Measurements from ENCODE around the gene ARID3C. TPM values are rescaled to one million over a fixed set of nuclear protein-coding genes. Genes with fewer than 3 reads are reported as not detected.

ARID3C gene
- total and polyA plus RNA-seq, 2 experiments from 2014 or later: 0.49 TPM; not detected in 1

DNA sequence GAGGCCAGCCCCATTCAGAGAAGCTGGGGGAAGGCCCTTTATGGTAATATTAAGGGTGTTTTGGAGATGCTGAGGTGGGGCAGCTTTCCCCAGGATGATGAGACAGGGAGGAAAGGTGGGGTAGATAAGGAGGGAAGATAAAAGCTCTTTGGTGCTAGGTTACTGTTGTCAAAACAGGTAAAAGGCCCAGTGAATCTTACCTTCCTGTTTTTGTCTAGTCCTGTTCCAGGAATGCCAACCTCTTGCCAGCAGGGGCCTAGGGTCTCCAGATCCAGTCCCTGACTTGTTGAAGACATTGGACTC is 34.4 kb upstream of the ARID3C start:
- Mint-ChIP-seq H3K27ac (no peak overlapping the region), H3K4me1 (peaks cover 8% of the 10 kb centered on the region), H3K27me3 (ENCODE audit: insufficient read depth, low read depth, poor library complexity) (peaks cover 11% of the 10 kb centered on the region), H3K4me3 (no peak overlapping the region; the same call in 2 of the 3 replicates), H3K9me3 (no peaks in the 10 kb centered on the region), H3K36me3 (ENCODE audit: low read depth) (peaks cover 6% of the 10 kb centered on the region)
- TF ChIP-seq NANOG (IDR thresholded peaks at IDR 0.05; ENCODE audit: borderline replicate concordance): no peak
- TF ChIP-seq, protein P1, sequence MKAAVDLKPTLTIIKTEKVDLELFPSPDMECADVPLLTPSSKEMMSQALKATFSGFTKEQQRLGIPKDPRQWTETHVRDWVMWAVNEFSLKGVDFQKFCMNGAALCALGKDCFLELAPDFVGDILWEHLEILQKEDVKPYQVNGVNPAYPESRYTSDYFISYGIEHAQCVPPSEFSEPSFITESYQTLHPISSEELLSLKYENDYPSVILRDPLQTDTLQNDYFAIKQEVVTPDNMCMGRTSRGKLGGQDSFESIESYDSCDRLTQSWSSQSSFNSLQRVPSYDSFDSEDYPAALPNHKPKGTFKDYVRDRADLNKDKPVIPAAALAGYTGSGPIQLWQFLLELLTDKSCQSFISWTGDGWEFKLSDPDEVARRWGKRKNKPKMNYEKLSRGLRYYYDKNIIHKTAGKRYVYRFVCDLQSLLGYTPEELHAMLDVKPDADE (IDR thresholded peaks at IDR 0.05): no peak
- TF ChIP-seq, protein P2, sequence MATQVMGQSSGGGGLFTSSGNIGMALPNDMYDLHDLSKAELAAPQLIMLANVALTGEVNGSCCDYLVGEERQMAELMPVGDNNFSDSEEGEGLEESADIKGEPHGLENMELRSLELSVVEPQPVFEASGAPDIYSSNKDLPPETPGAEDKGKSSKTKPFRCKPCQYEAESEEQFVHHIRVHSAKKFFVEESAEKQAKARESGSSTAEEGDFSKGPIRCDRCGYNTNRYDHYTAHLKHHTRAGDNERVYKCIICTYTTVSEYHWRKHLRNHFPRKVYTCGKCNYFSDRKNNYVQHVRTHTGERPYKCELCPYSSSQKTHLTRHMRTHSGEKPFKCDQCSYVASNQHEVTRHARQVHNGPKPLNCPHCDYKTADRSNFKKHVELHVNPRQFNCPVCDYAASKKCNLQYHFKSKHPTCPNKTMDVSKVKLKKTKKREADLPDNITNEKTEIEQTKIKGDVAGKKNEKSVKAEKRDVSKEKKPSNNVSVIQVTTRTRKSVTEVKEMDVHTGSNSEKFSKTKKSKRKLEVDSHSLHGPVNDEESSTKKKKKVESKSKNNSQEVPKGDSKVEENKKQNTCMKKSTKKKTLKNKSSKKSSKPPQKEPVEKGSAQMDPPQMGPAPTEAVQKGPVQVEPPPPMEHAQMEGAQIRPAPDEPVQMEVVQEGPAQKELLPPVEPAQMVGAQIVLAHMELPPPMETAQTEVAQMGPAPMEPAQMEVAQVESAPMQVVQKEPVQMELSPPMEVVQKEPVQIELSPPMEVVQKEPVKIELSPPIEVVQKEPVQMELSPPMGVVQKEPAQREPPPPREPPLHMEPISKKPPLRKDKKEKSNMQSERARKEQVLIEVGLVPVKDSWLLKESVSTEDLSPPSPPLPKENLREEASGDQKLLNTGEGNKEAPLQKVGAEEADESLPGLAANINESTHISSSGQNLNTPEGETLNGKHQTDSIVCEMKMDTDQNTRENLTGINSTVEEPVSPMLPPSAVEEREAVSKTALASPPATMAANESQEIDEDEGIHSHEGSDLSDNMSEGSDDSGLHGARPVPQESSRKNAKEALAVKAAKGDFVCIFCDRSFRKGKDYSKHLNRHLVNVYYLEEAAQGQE (IDR thresholded peaks at IDR 0.05; ENCODE audit: unreplicated experiment): no peak
- TF ChIP-seq POLR2AphosphoS5 (IDR thresholded peaks at IDR 0.05; ENCODE audit: low read depth): no peak
- no peak for TF ChIP-seq ZNF331 (CRISPR knock-in tag; IDR thresholded peaks at IDR 0.05; ENCODE audit: low read depth)
- no peak for TF ChIP-seq EZH2 (IDR thresholded peaks at IDR 0.05; ENCODE audit: low read depth, unreplicated experiment)
- TF ChIP-seq, protein P3, sequence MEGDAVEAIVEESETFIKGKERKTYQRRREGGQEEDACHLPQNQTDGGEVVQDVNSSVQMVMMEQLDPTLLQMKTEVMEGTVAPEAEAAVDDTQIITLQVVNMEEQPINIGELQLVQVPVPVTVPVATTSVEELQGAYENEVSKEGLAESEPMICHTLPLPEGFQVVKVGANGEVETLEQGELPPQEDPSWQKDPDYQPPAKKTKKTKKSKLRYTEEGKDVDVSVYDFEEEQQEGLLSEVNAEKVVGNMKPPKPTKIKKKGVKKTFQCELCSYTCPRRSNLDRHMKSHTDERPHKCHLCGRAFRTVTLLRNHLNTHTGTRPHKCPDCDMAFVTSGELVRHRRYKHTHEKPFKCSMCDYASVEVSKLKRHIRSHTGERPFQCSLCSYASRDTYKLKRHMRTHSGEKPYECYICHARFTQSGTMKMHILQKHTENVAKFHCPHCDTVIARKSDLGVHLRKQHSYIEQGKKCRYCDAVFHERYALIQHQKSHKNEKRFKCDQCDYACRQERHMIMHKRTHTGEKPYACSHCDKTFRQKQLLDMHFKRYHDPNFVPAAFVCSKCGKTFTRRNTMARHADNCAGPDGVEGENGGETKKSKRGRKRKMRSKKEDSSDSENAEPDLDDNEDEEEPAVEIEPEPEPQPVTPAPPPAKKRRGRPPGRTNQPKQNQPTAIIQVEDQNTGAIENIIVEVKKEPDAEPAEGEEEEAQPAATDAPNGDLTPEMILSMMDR (conservative IDR thresholded peaks at IDR 0.05; ENCODE audit: low read depth in 2 of 2): no peak
- no peak for TF ChIP-seq CREB1 (CRISPR knock-in tag; IDR thresholded peaks at IDR 0.05; ENCODE audit: low read depth)
- TF ChIP-seq EZH2phosphoT487 (IDR thresholded peaks at IDR 0.05; ENCODE audit: unreplicated experiment): no peak
- TF ChIP-seq, protein P4, sequence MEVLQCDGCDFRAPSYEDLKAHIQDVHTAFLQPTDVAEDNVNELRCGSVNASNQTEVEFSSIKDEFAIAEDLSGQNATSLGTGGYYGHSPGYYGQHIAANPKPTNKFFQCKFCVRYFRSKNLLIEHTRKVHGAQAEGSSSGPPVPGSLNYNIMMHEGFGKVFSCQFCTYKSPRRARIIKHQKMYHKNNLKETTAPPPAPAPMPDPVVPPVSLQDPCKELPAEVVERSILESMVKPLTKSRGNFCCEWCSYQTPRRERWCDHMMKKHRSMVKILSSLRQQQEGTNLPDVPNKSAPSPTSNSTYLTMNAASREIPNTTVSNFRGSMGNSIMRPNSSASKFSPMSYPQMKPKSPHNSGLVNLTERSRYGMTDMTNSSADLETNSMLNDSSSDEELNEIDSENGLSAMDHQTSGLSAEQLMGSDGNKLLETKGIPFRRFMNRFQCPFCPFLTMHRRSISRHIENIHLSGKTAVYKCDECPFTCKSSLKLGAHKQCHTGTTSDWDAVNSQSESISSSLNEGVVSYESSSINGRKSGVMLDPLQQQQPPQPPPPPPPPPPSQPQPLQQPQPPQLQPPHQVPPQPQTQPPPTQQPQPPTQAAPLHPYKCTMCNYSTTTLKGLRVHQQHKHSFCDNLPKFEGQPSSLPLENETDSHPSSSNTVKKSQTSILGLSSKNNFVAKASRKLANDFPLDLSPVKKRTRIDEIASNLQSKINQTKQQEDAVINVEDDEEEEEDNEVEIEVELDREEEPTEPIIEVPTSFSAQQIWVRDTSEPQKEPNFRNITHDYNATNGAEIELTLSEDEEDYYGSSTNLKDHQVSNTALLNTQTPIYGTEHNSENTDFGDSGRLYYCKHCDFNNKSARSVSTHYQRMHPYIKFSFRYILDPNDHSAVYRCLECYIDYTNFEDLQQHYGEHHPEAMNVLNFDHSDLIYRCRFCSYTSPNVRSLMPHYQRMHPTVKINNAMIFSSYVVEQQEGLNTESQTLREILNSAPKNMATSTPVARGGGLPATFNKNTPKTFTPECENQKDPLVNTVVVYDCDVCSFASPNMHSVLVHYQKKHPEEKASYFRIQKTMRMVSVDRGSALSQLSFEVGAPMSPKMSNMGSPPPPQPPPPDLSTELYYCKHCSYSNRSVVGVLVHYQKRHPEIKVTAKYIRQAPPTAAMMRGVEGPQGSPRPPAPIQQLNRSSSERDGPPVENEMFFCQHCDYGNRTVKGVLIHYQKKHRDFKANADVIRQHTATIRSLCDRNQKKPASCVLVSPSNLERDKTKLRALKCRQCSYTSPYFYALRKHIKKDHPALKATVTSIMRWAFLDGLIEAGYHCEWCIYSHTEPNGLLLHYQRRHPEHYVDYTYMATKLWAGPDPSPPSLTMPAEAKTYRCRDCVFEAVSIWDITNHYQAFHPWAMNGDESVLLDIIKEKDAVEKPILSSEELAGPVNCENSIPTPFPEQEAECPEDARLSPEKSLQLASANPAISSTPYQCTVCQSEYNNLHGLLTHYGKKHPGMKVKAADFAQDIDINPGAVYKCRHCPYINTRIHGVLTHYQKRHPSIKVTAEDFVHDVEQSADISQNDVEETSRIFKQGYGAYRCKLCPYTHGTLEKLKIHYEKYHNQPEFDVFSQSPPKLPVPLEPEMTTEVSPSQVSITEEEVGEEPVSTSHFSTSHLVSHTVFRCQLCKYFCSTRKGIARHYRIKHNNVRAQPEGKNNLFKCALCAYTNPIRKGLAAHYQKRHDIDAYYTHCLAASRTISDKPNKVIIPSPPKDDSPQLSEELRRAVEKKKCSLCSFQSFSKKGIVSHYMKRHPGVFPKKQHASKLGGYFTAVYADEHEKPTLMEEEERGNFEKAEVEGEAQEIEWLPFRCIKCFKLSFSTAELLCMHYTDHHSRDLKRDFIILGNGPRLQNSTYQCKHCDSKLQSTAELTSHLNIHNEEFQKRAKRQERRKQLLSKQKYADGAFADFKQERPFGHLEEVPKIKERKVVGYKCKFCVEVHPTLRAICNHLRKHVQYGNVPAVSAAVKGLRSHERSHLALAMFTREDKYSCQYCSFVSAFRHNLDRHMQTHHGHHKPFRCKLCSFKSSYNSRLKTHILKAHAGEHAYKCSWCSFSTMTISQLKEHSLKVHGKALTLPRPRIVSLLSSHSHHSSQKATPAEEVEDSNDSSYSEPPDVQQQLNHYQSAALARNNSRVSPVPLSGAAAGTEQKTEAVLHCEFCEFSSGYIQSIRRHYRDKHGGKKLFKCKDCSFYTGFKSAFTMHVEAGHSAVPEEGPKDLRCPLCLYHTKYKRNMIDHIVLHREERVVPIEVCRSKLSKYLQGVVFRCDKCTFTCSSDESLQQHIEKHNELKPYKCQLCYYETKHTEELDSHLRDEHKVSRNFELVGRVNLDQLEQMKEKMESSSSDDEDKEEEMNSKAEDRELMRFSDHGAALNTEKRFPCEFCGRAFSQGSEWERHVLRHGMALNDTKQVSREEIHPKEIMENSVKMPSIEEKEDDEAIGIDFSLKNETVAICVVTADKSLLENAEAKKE (CRISPR knock-in tag; IDR thresholded peaks at IDR 0.05): no peak
- TF ChIP-seq JUNB (IDR thresholded peaks at IDR 0.05; ENCODE audit: unreplicated experiment): no peak
- no peak for TF ChIP-seq ZNF114 (CRISPR knock-in tag; IDR thresholded peaks at IDR 0.05)
- no peak for TF ChIP-seq STAT1 (IDR thresholded peaks at IDR 0.05; ENCODE audit: unreplicated experiment)
- Histone ChIP-seq H3K9me2 (ENCODE audit: insufficient read depth) (no peaks in the 10 kb centered on the region), H3K27ac (ENCODE audit: low read depth) (no peak overlapping the region), H3K4me2 (no peak overlapping the region), H3K79me2 (replicated peaks; ENCODE audit: insufficient read depth) (peaks cover 8% of the 10 kb centered on the region; the same call in 1 of the 2 replicates), H3K27me3 (ENCODE audit: insufficient read depth) (no peaks in the 10 kb centered on the region), H3K4me3 (no peak overlapping the region), H3F3A (replicated peaks; ENCODE audit: low read depth) (no peaks in the 10 kb centered on the region), H2AFZ (no peak overlapping the region), H3K36me3 (ENCODE audit: insufficient read depth) (no peaks in the 10 kb centered on the region), H4K20me1 (replicated peaks; ENCODE audit: insufficient read depth) (peaks cover 3% of the 10 kb centered on the region; the same call in 1 of the 2 replicates), H3K4me1 (ENCODE audit: insufficient read depth) (peaks cover 3% of the 10 kb centered on the region)
- DNase-seq (ENCODE audit: low spot score) (no peak), ATAC-seq (no peak)

Measured in GM23338 (cell line).